ENCODE results near the gene NFU1. TPM values are rescaled to one million over a fixed set of nuclear protein-coding genes. Genes with fewer than 3 reads are reported as not detected.

The NFU1 gene
- total and polyA plus RNA-seq, 2 of the 13 experiments (the other 11 are each of a cell fraction or from before 2014, with no cell fraction given): 39.1 to 84.0 TPM

DNA sequence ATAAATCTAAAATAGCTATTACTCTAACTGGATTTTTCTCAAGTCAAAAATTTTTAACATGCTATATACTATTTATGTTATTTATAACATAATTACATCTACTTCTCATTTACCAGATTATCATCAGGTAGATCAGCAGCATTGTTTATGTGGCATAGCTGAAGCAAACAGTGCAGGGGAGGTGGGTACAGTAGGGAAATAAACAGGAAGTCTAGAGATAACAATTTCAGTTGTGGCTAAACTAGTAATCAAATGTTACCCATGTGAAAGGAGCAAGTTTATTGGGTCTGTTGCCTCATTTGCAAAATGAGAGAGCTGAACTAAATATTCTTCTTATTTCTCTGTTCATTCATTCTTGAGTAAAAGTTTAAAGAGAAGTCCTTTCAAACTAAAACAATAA, 77.9 kb downstream of the NFU1 start:
- ChIA-PET CTCF (ENCODE audit: low intra/inter-chr PET ratio, low total read pairs) (no interaction called here), POLR2A (no interaction called here)
- no peak overlapping the region for H3K4me2 ChIP-seq (ENCODE audit: low read depth, low read length)
- BruUV-seq (replicated peaks): no TSS peak
- H3K4me3 ChIP-seq (replicated peaks in 1 of 3; ENCODE audit: insufficient read depth in 1 of 3, low read depth in 2 of 3, low read length in 3 of 3): no peak overlapping the region
- FAIRE-seq (no peak), ATAC-seq (no peak), DNase-seq (ENCODE audit: low spot score) (no peak)
- no peaks in the 10 kb centered on the region for H3K79me2 ChIP-seq (ENCODE audit: insufficient read depth, low read length)
- H3K4me1 ChIP-seq (ENCODE audit: insufficient read depth, low read length): peaks cover 30% of the 10 kb centered on the region
- H3K9ac ChIP-seq (ENCODE audit: insufficient read depth, low read depth, low read length): no peak overlapping the region
- H3K9me3 ChIP-seq (ENCODE audit: low read length): no peaks in the 10 kb centered on the region
- no peaks in the 10 kb centered on the region; the same call in 1 of the 2 replicates for H4K20me1 ChIP-seq (ENCODE audit: insufficient read depth, low read length)
- H3K27ac ChIP-seq (ENCODE audit: extremely low read length, insufficient read depth, low read length): no peak overlapping the region
- no peaks in the 10 kb centered on the region for H3K27me3 ChIP-seq (ENCODE audit: control insufficient read depth in 1 of 2, insufficient read depth in 2 of 2, low read length in 2 of 2)
- intact Hi-C loops (cut with micrococcal nuclease; ENCODE audit: unreplicated experiment): no loop called here
- H2AFZ ChIP-seq (ENCODE audit: low read length): no peak overlapping the region
- H3K36me3 ChIP-seq (replicated peaks in 1 of 2; ENCODE audit: control insufficient read depth in 1 of 2, insufficient read depth in 2 of 2, low read length in 2 of 2): peaks cover 31 to 81% of the 10 kb centered on the region in 2 experiments
- in situ Hi-C loops (cut with HindIII; ENCODE audit: extremely low pct_ligation_motif_present, low pct_unique_long_range_greater_than_20kb): no loop called here
- no peak for TF ChIP-seq KDM4B (CRISPR knock-in tag; IDR thresholded peaks at IDR 0.05)
- TF ChIP-seq HOXA9 (CRISPR knock-in tag; IDR thresholded peaks at IDR 0.05; ENCODE audit: borderline replicate concordance): no peak
- TF ChIP-seq, protein P1, sequence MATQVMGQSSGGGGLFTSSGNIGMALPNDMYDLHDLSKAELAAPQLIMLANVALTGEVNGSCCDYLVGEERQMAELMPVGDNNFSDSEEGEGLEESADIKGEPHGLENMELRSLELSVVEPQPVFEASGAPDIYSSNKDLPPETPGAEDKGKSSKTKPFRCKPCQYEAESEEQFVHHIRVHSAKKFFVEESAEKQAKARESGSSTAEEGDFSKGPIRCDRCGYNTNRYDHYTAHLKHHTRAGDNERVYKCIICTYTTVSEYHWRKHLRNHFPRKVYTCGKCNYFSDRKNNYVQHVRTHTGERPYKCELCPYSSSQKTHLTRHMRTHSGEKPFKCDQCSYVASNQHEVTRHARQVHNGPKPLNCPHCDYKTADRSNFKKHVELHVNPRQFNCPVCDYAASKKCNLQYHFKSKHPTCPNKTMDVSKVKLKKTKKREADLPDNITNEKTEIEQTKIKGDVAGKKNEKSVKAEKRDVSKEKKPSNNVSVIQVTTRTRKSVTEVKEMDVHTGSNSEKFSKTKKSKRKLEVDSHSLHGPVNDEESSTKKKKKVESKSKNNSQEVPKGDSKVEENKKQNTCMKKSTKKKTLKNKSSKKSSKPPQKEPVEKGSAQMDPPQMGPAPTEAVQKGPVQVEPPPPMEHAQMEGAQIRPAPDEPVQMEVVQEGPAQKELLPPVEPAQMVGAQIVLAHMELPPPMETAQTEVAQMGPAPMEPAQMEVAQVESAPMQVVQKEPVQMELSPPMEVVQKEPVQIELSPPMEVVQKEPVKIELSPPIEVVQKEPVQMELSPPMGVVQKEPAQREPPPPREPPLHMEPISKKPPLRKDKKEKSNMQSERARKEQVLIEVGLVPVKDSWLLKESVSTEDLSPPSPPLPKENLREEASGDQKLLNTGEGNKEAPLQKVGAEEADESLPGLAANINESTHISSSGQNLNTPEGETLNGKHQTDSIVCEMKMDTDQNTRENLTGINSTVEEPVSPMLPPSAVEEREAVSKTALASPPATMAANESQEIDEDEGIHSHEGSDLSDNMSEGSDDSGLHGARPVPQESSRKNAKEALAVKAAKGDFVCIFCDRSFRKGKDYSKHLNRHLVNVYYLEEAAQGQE (IDR thresholded peaks at IDR 0.05; ENCODE audit: borderline replicate concordance in 1 of 2, low read depth in 1 of 2, low read length in 2 of 2): no peak
- no peak for TF ChIP-seq RXRA (CRISPR knock-in tag; IDR thresholded peaks at IDR 0.05)
- TF ChIP-seq, protein P2, sequence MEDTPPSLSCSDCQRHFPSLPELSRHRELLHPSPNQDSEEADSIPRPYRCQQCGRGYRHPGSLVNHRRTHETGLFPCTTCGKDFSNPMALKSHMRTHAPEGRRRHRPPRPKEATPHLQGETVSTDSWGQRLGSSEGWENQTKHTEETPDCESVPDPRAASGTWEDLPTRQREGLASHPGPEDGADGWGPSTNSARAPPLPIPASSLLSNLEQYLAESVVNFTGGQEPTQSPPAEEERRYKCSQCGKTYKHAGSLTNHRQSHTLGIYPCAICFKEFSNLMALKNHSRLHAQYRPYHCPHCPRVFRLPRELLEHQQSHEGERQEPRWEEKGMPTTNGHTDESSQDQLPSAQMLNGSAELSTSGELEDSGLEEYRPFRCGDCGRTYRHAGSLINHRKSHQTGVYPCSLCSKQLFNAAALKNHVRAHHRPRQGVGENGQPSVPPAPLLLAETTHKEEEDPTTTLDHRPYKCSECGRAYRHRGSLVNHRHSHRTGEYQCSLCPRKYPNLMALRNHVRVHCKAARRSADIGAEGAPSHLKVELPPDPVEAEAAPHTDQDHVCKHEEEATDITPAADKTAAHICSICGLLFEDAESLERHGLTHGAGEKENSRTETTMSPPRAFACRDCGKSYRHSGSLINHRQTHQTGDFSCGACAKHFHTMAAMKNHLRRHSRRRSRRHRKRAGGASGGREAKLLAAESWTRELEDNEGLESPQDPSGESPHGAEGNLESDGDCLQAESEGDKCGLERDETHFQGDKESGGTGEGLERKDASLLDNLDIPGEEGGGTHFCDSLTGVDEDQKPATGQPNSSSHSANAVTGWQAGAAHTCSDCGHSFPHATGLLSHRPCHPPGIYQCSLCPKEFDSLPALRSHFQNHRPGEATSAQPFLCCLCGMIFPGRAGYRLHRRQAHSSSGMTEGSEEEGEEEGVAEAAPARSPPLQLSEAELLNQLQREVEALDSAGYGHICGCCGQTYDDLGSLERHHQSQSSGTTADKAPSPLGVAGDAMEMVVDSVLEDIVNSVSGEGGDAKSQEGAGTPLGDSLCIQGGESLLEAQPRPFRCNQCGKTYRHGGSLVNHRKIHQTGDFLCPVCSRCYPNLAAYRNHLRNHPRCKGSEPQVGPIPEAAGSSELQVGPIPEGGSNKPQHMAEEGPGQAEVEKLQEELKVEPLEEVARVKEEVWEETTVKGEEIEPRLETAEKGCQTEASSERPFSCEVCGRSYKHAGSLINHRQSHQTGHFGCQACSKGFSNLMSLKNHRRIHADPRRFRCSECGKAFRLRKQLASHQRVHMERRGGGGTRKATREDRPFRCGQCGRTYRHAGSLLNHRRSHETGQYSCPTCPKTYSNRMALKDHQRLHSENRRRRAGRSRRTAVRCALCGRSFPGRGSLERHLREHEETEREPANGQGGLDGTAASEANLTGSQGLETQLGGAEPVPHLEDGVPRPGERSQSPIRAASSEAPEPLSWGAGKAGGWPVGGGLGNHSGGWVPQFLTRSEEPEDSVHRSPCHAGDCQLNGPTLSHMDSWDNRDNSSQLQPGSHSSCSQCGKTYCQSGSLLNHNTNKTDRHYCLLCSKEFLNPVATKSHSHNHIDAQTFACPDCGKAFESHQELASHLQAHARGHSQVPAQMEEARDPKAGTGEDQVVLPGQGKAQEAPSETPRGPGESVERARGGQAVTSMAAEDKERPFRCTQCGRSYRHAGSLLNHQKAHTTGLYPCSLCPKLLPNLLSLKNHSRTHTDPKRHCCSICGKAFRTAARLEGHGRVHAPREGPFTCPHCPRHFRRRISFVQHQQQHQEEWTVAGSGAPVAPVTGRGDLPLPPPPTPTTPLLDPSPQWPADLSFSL (CRISPR knock-in tag; IDR thresholded peaks at IDR 0.05): no peak
- TF ChIP-seq ZNF709 (CRISPR knock-in tag; IDR thresholded peaks at IDR 0.05): no peak
- TF ChIP-seq, protein P3, sequence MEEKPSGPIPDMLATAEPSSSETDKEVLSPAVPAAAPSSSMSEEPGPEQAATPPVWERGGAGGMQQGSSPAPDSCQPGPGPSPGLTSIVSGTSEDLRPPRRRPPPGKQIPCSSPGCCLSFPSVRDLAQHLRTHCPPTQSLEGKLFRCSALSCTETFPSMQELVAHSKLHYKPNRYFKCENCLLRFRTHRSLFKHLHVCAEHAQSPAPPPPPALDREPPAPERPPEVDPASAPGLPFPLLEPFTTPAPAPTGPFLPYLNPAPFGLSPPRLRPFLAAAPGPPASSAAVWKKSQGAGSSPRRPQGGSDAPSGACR (CRISPR knock-in tag; IDR thresholded peaks at IDR 0.05): no peak
- TF ChIP-seq ZNF749 (CRISPR knock-in tag; IDR thresholded peaks at IDR 0.05; ENCODE audit: borderline replicate concordance): no peak

All from HepG2 (cell line).